Fibroblast of lung (primary cell): ENCODE results near the gene STK16. TPM values are rescaled to one million over a fixed set of nuclear protein-coding genes. Genes with fewer than 3 reads are reported as not detected.
"Not testable (repeated sequence)": the region's sequence is repeated elsewhere in the genome, so short reads cannot be mapped to it uniquely, and the experiment has no call there.

Source experiments
- DNase-seq, 2 donors: peaks; one replicate each; pipeline versions ENCODE4 v3.0.0 to v3.0.0-alpha.2; 2010; ENCODE audit warnings: low read depth in 2 of 2
- H2AFZ ChIP-seq: 2 replicates; pipeline ENCODE4 v1.5.1; 2012; ENCODE audit warnings: low read length, control low read depth, inconsistent platforms
- H3K27ac ChIP-seq: 2 replicates; pipeline ENCODE4 v1.5.1; 2011; ENCODE audit warnings: low read length, control low read depth; ENCODE audit not compliant: insufficient read depth
- H3K27me3 ChIP-seq: 2 replicates; pipeline ENCODE4 v1.5.1; 2011; ENCODE audit warnings: mild to moderate bottlenecking, low read length; ENCODE audit not compliant: control insufficient read depth, insufficient read depth
- H3K36me3 ChIP-seq: 2 replicates; pipeline ENCODE4 v1.5.1; 2011; ENCODE audit warnings: low read length; ENCODE audit not compliant: control insufficient read depth, insufficient read depth
- H3K4me1 ChIP-seq: 2 replicates; pipeline ENCODE4 v1.5.1; 2011; ENCODE audit warnings: low read length; ENCODE audit not compliant: control insufficient read depth, insufficient read depth; ENCODE audit errors: extremely low read depth
- H3K4me2 ChIP-seq: 2 replicates; pipeline ENCODE4 v1.5.1; 2011; ENCODE audit warnings: low read length, control low read depth; ENCODE audit not compliant: insufficient read depth; ENCODE audit errors: extremely low read depth
- H3K4me3 ChIP-seq, 4 experiments: fragments of 200-600 bp in 1 of 4; sonication (generic) in 1 of 4; replicated peaks in 1 of 4; 2 replicates each; pipeline ENCODE4 v1.5.1; 2011 to 2016; ENCODE audit warnings: low read length in 4 of 4, low read depth in 3 of 4, mild to moderate bottlenecking in 3 of 4, control low read depth in 2 of 4, inconsistent platforms in 1 of 4, mixed read lengths in 1 of 4; ENCODE audit not compliant: insufficient read depth in 1 of 4; ENCODE audit errors: control extremely low read depth in 1 of 4
- H3K79me2 ChIP-seq: 2 replicates; pipeline ENCODE4 v1.5.1; 2012; ENCODE audit warnings: mild to moderate bottlenecking, low read length, inconsistent platforms; ENCODE audit not compliant: control insufficient read depth, insufficient read depth
- H3K9ac ChIP-seq: 2 replicates; pipeline ENCODE4 v1.5.1; 2011; ENCODE audit warnings: mild to moderate bottlenecking, low read length, control low read depth; ENCODE audit not compliant: insufficient read depth
- H3K9me3 ChIP-seq: 2 replicates; pipeline ENCODE4 v1.5.1; 2012; ENCODE audit warnings: low read depth, low read length; ENCODE audit not compliant: control insufficient read depth, insufficient read depth
- H4K20me1 ChIP-seq: 2 replicates; pipeline ENCODE4 v1.5.1; 2011; ENCODE audit warnings: low read length; ENCODE audit not compliant: control insufficient read depth, insufficient read depth; ENCODE audit errors: extremely low read depth
- CTCF ChIP-seq, 2 donors: IDR thresholded peaks in 1 of 2; conservative IDR thresholded peaks in 1 of 2; 1 replicate in 1 of 2; 2 replicates in 1 of 2; pipeline ENCODE4 v1.5.1; 2011 to 2012; ENCODE audit warnings: low read length in 2 of 2, control low read depth in 1 of 2, inconsistent platforms in 1 of 2, low read depth in 1 of 2, mild to moderate bottlenecking in 1 of 2
- EZH2 ChIP-seq: IDR thresholded peaks from 2 replicates; pipeline ENCODE4 v1.5.1; 2012; ENCODE audit warnings: low read length, control low read depth, mild to moderate bottlenecking; ENCODE audit errors: missing control alignments
- polyA plus RNA-seq, 2 donors: library from polyadenylated mRNA; depleted of rRNA in 1 of 2; stranded (reverse) in 1 of 2; unstranded in 1 of 2; fragments of >200 nt; gene quantifications; 2 replicates each; pipeline ENCODE4 v1.2.1, GENCODE V29; 2011 to 2012; ENCODE audit warnings: missing spikeins in 1 of 2
- total RNA-seq: library from RNA; depleted of rRNA; stranded (reverse); fragments of >200 nt; gene quantifications from 2 replicates; pipeline ENCODE4 v1.2.1, GENCODE V29; 2014

STK16 gene
- total and polyA plus RNA-seq, 2 donors (not counting 1 experiment from before 2014, with no cell fraction given) = 30.7 to 35.7 TPM

DNA sequence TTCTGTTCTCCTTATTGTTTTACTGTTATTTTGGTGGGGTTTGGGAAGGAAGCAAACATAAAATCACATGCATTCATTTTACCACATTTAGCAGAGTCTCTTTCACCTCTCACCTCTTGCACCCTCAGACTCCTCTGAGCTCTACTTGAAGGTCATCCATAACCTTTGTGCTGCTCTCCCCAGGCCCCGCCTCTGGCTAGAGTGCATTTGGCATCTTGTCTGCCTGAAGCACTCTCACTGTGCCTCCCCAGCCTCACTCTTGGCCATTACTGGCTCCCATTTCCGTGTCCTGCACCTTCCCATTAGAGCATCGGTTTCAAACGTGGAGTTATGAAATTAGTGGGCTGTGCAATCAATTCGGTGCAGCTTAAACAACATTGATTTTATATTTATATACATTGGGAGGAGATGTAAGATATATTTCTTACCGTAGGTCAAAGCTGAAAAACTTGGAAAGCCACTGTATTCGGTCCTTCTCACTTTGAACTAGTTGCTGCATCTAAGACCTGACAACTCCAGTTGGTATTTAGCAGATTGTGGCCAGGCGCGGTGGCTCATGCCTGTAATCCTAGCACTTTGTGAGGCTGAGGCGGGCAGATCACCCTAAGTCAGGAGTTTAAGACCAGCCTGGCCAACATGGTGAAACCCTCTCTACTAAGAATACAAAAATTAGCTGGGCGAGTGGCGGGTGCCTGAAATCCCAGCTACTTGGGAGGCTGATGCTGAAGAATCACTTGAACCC lies 45.6 kb upstream of the STK16 start:
- Histone ChIP-seq H3K79me2 (no peaks in the 10 kb centered on the region), H2AFZ (no peak overlapping the region), H3K9ac (no peak overlapping the region), H3K27ac (no peak overlapping the region), H3K4me3 (no peak overlapping the region), H3K9me3 (no peaks in the 10 kb centered on the region), H3K36me3 (no peaks in the 10 kb centered on the region), H3K27me3 (peaks cover 8% of the 10 kb centered on the region), H4K20me1 (no peaks in the 10 kb centered on the region), H3K4me2 (no peak overlapping the region), H3K4me1 (no peaks in the 10 kb centered on the region)
- DNase-seq = no peak
- TF ChIP-seq CTCF (conservative IDR thresholded peaks at IDR 0.05 in 1 of 2, IDR thresholded peaks at IDR 0.05 in 1 of 2; ENCODE audit: low read depth in 1 of 2, low read length in 2 of 2) = no peak
- no peak for TF ChIP-seq EZH2

- DNase-seq, H3K4me1 ChIP-seq, H2AFZ ChIP-seq, H3K4me2 ChIP-seq, H3K79me2 ChIP-seq, H3K27me3 ChIP-seq, H3K36me3 ChIP-seq, H3K9ac ChIP-seq, H3K9me3 ChIP-seq, H3K4me3 ChIP-seq, H3K27ac ChIP-seq, H4K20me1 ChIP-seq: not testable (repeated sequence)
These were observed 44.6 kb upstream of the STK16 start for GRCh38 chr2:219200502-219201326.

- not testable (repeated sequence) for H3K4me3 ChIP-seq, H4K20me1 ChIP-seq, H3K27ac ChIP-seq, DNase-seq, H3K4me2 ChIP-seq, H2AFZ ChIP-seq, H3K27me3 ChIP-seq, H3K4me1 ChIP-seq, H3K9me3 ChIP-seq, H3K79me2 ChIP-seq, H3K36me3 ChIP-seq, H3K9ac ChIP-seq
These were observed 43.9 kb upstream of the STK16 start for GRCh38 chr2:219201331-219201730.
